SJSA1 (cell line): ENCODE data around the gene FBLN1. TPM values are rescaled to one million over a fixed set of nuclear protein-coding genes. Genes with fewer than 3 reads are reported as not detected.

Experiments used
- DNase-seq, 2 experiments: peaks; one replicate each; pipeline ENCODE4 v3.0.0-alpha.2; 2015 to 2020; ENCODE audit warnings: low spot score in 2 of 2, low read depth in 1 of 2
- H3K27ac ChIP-seq: fragments of 250-450 bp; sonication (Bioruptor Pico); 2 replicates; pipeline ENCODE4 v1.5.1; 2020; ENCODE audit warnings: mild to moderate bottlenecking, moderate library complexity
- H3K27me3 ChIP-seq: fragments of 250-450 bp; sonication (Bioruptor Pico); replicated peaks from 2 replicates; pipeline ENCODE4 v1.5.1; 2020; ENCODE audit warnings: mild to moderate bottlenecking, moderate library complexity
- H3K36me3 ChIP-seq: fragments of 250-450 bp; sonication (Bioruptor Pico); 2 replicates; pipeline ENCODE4 v1.5.1; 2020; ENCODE audit warnings: mild to moderate bottlenecking
- H3K4me1 ChIP-seq: fragments of 250-450 bp; sonication (Bioruptor Pico); replicated peaks from 2 replicates; pipeline ENCODE4 v1.6.1; 2021; ENCODE audit warnings: mild to moderate bottlenecking
- H3K4me3 ChIP-seq: fragments of 250-450 bp; sonication (Bioruptor Pico); 2 replicates; pipeline ENCODE4 v1.5.1; 2020; ENCODE audit warnings: mild to moderate bottlenecking
- H3K9me3 ChIP-seq: fragments of 250-450 bp; sonication (Bioruptor Pico); replicated peaks from 2 replicates; pipeline ENCODE4 v1.5.1; 2020; ENCODE audit warnings: mild to moderate bottlenecking
- total RNA-seq: library from RNA; depleted of rRNA; stranded (reverse); fragments of >200 nt; shearing (Covaris generic); gene quantifications from 2 replicates; pipeline ENCODE4 v1.2.3, GENCODE V29; 2014

Gene FBLN1
- total RNA-seq, 1 experiment from 2014 or later, result 38.8 TPM

- no peak overlapping the region for H3K4me3 ChIP-seq
- H3K9me3 ChIP-seq, result no peaks in the 10 kb centered on the region; the same call in 1 of the 2 replicates
- no peak for DNase-seq
- H3K36me3 ChIP-seq, result peaks cover 37% of the 10 kb centered on the region
- no peak overlapping the region for H3K27ac ChIP-seq
- H3K27me3 ChIP-seq, result no peaks in the 10 kb centered on the region
- H3K4me1 ChIP-seq, result peaks cover 21% of the 10 kb centered on the region
These were observed 42.0 kb downstream of the FBLN1 start for GRCh38 chr22:45544588-45545170.

GRCh38 chr22:45546333-45547015 lies 43.8 kb downstream of the FBLN1 start:
- Histone ChIP-seq H3K36me3 (peaks cover 46% of the 10 kb centered on the region), H3K9me3 (no peaks in the 10 kb centered on the region; the same call in 1 of the 2 replicates)

GRCh38 chr22:45547016-45547345 lies 44.3 kb downstream of the FBLN1 start:
- H3K27me3 ChIP-seq, result no peaks in the 10 kb centered on the region
- H3K4me1 ChIP-seq, result peaks cover 39% of the 10 kb centered on the region

More at GRCh38 chr22:45546333-45547015, 43.8 kb downstream of the FBLN1 start:
- Histone ChIP-seq H3K4me3 (no peak overlapping the region), H3K27me3 (no peaks in the 10 kb centered on the region), H3K4me1 (peaks cover 34% of the 10 kb centered on the region), H3K27ac (no peak overlapping the region)
- DNase-seq, result peak in 1 of 2 experiments; percentile 42

GRCh38 chr22:45547731-45548130 lies 45.0 kb downstream of the FBLN1 start:
- Histone ChIP-seq H3K27ac (no peak overlapping the region), H3K4me1 (peaks cover 47% of the 10 kb centered on the region), H3K36me3 (peaks cover 37% of the 10 kb centered on the region)

More at GRCh38 chr22:45547016-45547345, 44.3 kb downstream of the FBLN1 start:
- DNase-seq, result no peak
- no peak overlapping the region for H3K27ac ChIP-seq
- H3K9me3 ChIP-seq, result no peaks in the 10 kb centered on the region; the same call in 1 of the 2 replicates
- H3K4me3 ChIP-seq, result no peak overlapping the region
- H3K36me3 ChIP-seq, result peaks cover 44% of the 10 kb centered on the region

GRCh38 chr22:45548247-45548840 lies 45.7 kb downstream of the FBLN1 start:
- no peaks in the 10 kb centered on the region; the same call in 1 of the 2 replicates for H3K9me3 ChIP-seq
- H3K36me3 ChIP-seq, result peaks cover 32% of the 10 kb centered on the region
- H3K4me3 ChIP-seq, result no peak overlapping the region
- DNase-seq, result no peak
- peak overlapping the region; percentile 91 for H3K27ac ChIP-seq
- no peaks in the 10 kb centered on the region for H3K27me3 ChIP-seq
- peaks cover 53% of the 10 kb centered on the region for H3K4me1 ChIP-seq

More at GRCh38 chr22:45547731-45548130, 45.0 kb downstream of the FBLN1 start:
- no peak for DNase-seq
- H3K27me3 ChIP-seq, result no peaks in the 10 kb centered on the region
- no peak overlapping the region for H3K4me3 ChIP-seq
- H3K9me3 ChIP-seq, result no peaks in the 10 kb centered on the region; the same call in 1 of the 2 replicates

- Histone ChIP-seq H3K4me3 (no peak overlapping the region), H3K4me1 (peaks cover 61% of the 10 kb centered on the region), H3K27ac (peak overlapping the region; percentile 91), H3K36me3 (peaks cover 27% of the 10 kb centered on the region), H3K9me3 (no peaks in the 10 kb centered on the region; the same call in 1 of the 2 replicates), H3K27me3 (no peaks in the 10 kb centered on the region)
- peak; percentile 93 to 99 for DNase-seq
These were observed 46.5 kb downstream of the FBLN1 start for GRCh38 chr22:45548991-45549761.

- Histone ChIP-seq H3K27ac (peak overlapping the region; percentile 91), H3K27me3 (no peaks in the 10 kb centered on the region), H3K4me1 (peaks cover 66% of the 10 kb centered on the region), H3K36me3 (peaks cover 27% of the 10 kb centered on the region), H3K9me3 (no peaks in the 10 kb centered on the region), H3K4me3 (no peak overlapping the region)
- DNase-seq, result peak in 1 of 2 experiments; percentile 60
These were observed 47.2 kb downstream of the FBLN1 start for GRCh38 chr22:45549762-45550378.

GRCh38 chr22:45550416-45550815 lies 47.7 kb downstream of the FBLN1 start:
- H3K36me3 ChIP-seq, result peaks cover 27% of the 10 kb centered on the region
- no peaks in the 10 kb centered on the region for H3K27me3 ChIP-seq
- H3K4me1 ChIP-seq, result peaks cover 66% of the 10 kb centered on the region
- H3K9me3 ChIP-seq, result no peaks in the 10 kb centered on the region
- no peak overlapping the region for H3K4me3 ChIP-seq
- DNase-seq, result no peak
- peak overlapping the region; percentile 91 for H3K27ac ChIP-seq

- peaks cover 66% of the 10 kb centered on the region for H3K4me1 ChIP-seq
- no peak for DNase-seq
- no peaks in the 10 kb centered on the region for H3K27me3 ChIP-seq
- H3K9me3 ChIP-seq, result no peaks in the 10 kb centered on the region
- no peak overlapping the region for H3K4me3 ChIP-seq
- peaks cover 27% of the 10 kb centered on the region for H3K36me3 ChIP-seq
- no peak overlapping the region for H3K27ac ChIP-seq
These were observed 48.2 kb downstream of the FBLN1 start for GRCh38 chr22:45550891-45551290.

GRCh38 chr22:45551310-45552016 lies 48.8 kb downstream of the FBLN1 start:
- DNase-seq, result no peak
- Histone ChIP-seq H3K9me3 (no peaks in the 10 kb centered on the region), H3K36me3 (peaks cover 27% of the 10 kb centered on the region), H3K27ac (no peak overlapping the region; the same call in 1 of the 2 replicates), H3K4me1 (peaks cover 66% of the 10 kb centered on the region), H3K27me3 (no peaks in the 10 kb centered on the region), H3K4me3 (no peak overlapping the region)

- DNase-seq, result peak in 1 of 2 experiments; percentile 42
- Histone ChIP-seq H3K4me1 (peaks cover 66% of the 10 kb centered on the region), H3K27me3 (no peaks in the 10 kb centered on the region), H3K4me3 (no peak overlapping the region), H3K36me3 (peaks cover 27% of the 10 kb centered on the region), H3K27ac (peak overlapping the region; percentile 92), H3K9me3 (no peaks in the 10 kb centered on the region)
These were observed 49.3 kb downstream of the FBLN1 start for GRCh38 chr22:45552017-45552411.

GRCh38 chr22:45552580-45553350 lies 50.1 kb downstream of the FBLN1 start:
- Histone ChIP-seq H3K4me3 (no peak overlapping the region), H3K36me3 (peaks cover 27% of the 10 kb centered on the region), H3K27me3 (no peaks in the 10 kb centered on the region), H3K4me1 (peaks cover 66% of the 10 kb centered on the region), H3K27ac (peak overlapping the region; percentile 92), H3K9me3 (no peaks in the 10 kb centered on the region)
- peak; percentile 88 to 93 for DNase-seq
